ENCODE measurements around the gene KLKB1.

Gene KLKB1

GRCh38 chr4:186202490-186203140, 24.7 kb upstream of the KLKB1 start:
- POLR2A ChIA-PET, result interaction anchor here (1.2 kb wide), 1 partner anchor 11 kb away, joined by 3 read pairs; the partner anchor contains the start of gene CYP4V2
- Histone ChIP-seq H3K27ac (ENCODE audit: extremely low read depth, low read depth, low read length) (no peak overlapping the region), H3K4me3 (ENCODE audit: low read depth, low read length) (no peak overlapping the region), H3K4me1 (ENCODE audit: control insufficient read depth, insufficient read depth, low read length) (no peaks in the 10 kb centered on the region; the same call in 1 of the 2 replicates), H3K36me3 (ENCODE audit: control insufficient read depth in 2 of 2, insufficient read depth in 1 of 2, low read length in 2 of 2) (peaks cover 0 to 3% of the 10 kb centered on the region in 2 experiments; a peak in 1 of 3 replicates), H3K9me3 (ENCODE audit: control insufficient read depth, insufficient read depth, low read depth, low read length) (no peaks in the 10 kb centered on the region)
- CTCF ChIA-PET, result interaction anchor here (0.7 to 1.5 kb wide), 4 partner anchors 10 to 385 kb away, joined by 3 to 6 read pairs (median 3); no protein-coding TSS in a partner anchor
- TF ChIP-seq CTCF (tag by site-specific recombination; IDR thresholded peaks at IDR 0.05) (no peak), ZSCAN4 (tag by site-specific recombination; IDR thresholded peaks at IDR 0.05) (peak; percentile 91), ZNF2 (tag by site-specific recombination; IDR thresholded peaks at IDR 0.05) (no peak), ZNF280C (tag by site-specific recombination; IDR thresholded peaks at IDR 0.05) (no peak), ZBTB1 (tag by site-specific recombination; IDR thresholded peaks at IDR 0.05) (no peak), ZNF18 (tag by site-specific recombination; IDR thresholded peaks at IDR 0.05) (peak; percentile 80; the same call in 1 of the 2 replicates), ZBTB26 (tag by site-specific recombination; optimal IDR thresholded peaks at IDR 0.05) (peak; percentile 9), ATF2 (tag by site-specific recombination; IDR thresholded peaks at IDR 0.05; ENCODE audit: low read depth) (no peak), HOXA7 (CRISPR knock-in tag; IDR thresholded peaks at IDR 0.05; ENCODE audit: borderline replicate concordance) (no peak), ZNF138 (tag by site-specific recombination; IDR thresholded peaks at IDR 0.05; ENCODE audit: borderline replicate concordance) (no peak), ZNF555 (tag by site-specific recombination; conservative IDR thresholded peaks at IDR 0.05) (no peak), ZNF114 (tag by site-specific recombination; IDR thresholded peaks at IDR 0.05) (no peak), ZNF654 (tag by site-specific recombination; IDR thresholded peaks at IDR 0.05; ENCODE audit: low read depth) (no peak), ZNF518A (tag by site-specific recombination; conservative IDR thresholded peaks at IDR 0.05; ENCODE audit: low read depth) (no peak), ZNF391 (tag by site-specific recombination; IDR thresholded peaks at IDR 0.05; ENCODE audit: borderline replicate concordance, low read depth) (no peak), ZNF132 (tag by site-specific recombination; IDR thresholded peaks at IDR 0.05; ENCODE audit: borderline replicate concordance) (no peak), ZNF639 (tag by site-specific recombination; IDR thresholded peaks at IDR 0.05) (no peak), GLIS1 (tag by site-specific recombination; IDR thresholded peaks at IDR 0.05) (no peak; the same call in 1 of the 2 replicates)

All from HEK293 (cell line).